GM18861 (cell line): ENCODE measurements around the gene CT47C1.
"Not testable (repeated sequence)": the region's sequence is repeated elsewhere in the genome, so short reads cannot be mapped to it uniquely, and the experiment has no call there.

ENCODE experiments used
- ATAC-seq: cut with Tn5 transposase; IDR thresholded peaks from one replicate; pipeline ENCODE4 v1.9.1; 2021; ENCODE audit not compliant: unreplicated experiment

The CT47C1 gene

DNA sequence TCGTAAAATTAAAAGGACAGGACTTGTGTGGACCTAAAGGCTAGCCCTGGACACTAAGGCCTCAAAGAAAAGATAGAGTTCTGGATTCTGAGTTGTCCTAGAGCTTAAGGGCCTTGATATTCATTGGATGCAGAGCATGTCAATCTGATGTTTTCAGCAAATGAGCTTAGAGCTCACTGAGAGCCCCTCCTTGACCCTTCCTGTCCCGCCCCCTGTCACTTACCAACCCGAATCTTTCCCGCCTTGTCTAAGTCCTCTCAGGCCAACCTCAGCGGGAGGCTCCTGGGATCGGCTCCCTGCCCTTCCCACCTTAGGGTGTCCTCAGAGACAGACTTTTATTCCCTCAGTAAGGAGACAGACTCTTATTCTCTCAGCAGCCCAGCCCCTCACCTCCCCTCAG, at the start of gene CT47C1:
Gene CT47C1 (plus strand): TSS at position 250 of the 400 bp plus-strand sequence. CDS start 233 bp downstream, outside the sequence.
- ATAC-seq: no peak

DNA sequence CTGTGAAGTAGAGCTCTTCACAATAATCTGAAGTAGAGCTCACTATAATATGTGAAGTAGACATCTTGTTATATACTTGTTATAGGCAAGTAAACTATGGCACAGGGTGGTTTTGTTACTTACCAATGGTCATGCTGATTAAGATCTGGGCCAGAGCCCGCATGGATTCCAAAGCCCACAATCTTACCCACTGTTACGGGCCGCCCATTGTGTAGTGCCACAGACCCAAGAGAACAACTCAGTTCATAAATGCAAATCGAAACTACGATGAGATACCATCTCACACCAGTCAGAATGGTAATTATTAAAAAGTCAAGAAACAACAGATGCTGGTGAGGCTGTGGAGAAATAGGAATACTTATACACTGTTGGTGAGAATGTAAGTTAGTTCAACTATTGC, 46.9 kb upstream of the CT47C1 start:
- ATAC-seq: no peak

DNA sequence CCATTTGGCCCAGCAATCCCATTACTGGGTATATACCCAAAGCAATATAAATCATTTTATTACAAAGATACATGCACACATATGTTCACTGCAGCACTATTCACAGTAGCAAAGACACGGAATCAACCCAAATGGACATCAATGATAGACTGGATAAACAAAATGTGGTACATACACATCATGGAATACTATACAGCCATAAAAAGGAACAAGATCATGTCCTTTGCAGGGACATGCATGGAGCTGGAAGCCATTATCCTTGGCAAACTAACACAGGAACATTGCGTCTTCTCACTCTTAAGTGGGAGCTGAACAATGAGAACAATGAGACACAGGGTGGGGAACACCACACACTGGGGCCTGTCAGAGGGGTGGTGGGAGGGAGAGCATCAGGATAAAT, 46.4 kb upstream of the CT47C1 start:
- ATAC-seq: not testable (repeated sequence)

DNA sequence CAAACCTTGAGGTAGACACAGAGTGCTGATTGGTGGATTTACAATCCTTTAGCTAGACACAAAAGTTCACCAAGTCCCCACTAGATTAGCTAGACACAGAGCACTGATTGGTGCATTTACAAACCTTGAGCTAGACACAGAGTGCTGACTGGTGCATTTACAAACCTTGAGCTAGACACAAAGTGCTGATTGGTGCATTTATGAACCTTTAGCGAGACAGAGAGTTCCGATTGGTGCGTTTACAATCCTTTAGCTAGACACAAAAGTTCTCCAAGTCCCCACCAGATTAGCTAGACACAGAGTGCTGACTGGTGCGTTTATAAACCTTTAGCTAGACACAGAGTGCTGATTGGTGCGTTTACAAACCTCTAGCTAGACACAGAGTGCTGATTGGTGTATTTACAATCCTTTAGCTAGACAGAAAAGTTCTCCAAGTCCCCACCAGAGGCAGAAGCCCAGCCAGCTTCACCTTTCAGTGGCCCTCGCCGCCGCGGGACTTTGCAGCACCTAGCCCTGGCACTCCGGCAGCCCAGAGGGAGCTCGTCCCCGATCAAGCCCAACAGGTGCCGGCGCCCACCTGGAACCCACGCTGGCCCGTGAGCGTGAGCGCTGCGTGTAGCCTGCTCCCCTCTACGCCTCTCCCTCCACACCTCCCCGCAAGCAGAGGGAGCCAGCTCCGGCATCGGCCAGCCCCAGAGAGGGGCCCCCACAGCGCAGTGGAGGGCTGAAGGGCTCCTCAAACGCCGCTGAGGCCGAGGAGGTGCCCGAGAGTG, 44.6 kb upstream of the CT47C1 start:
- not testable (repeated sequence) for ATAC-seq

DNA sequence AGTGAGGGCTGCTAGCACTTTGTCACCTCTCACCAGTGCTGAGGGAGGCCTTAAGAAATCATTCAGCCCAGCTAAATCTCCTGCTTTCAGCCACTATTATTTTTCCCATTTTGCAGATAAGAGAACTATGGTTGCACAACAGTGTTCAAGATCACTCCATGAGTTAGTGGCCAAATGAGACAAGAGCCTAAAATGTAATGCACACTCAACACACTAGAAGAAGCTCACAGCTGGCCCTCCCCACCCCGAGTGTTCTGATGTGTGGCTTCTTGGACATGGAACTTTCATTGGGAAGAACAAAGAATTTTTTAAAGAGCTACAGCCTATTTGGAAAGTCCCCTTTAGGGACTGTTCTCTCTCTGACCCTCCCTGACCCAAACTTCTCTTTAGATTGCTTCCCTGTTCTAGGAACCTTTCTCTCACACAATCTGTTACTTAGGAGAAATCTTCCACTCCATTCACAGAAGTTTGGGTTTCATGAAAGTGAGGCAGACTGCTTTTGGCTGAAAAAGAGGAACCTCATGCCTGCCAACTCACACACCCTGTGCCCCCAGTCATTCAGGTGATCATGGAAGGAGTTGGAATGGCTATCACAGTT, 44.0 kb upstream of the CT47C1 start:
- ATAC-seq: no peak

DNA sequence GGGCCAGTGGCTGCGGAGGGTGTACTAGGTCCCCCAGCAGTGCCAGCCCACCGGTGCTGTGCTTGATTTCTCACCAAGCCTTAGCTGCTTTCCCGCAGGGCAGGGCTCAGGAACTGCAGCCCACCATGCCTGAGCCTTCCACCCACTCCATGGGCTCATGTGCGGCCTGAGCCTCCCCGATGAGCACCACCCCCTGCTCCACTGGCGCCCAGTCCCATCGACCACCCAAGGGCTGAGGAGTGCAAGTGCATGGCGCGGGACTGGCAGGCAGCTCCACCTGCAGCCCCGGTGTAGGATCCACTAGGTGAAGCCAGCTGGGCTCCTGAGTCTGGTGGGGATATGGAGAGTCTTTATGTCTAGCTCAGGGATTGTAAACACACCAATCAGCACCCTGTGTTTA, 43.1 kb upstream of the CT47C1 start:
- ATAC-seq: not testable (repeated sequence)

DNA sequence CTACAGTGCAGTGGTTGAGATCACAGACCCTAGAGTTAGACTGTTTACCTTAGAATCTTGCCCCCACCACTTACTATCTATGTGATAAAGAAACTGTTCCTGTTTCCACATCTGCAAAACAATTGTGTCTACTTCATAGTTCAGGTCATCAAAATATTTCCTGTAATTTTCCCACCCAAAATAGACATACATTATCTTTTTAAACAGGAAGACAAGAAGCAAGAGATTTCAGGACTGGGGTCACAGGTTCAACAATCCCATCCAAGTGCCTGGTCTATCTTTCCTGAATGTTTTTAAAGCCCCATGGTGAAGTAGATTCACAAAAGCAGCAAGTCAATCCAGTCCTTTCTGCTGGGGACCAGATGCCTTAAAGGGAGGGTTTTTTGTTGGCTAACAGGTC, 41.8 kb upstream of the CT47C1 start:
- ATAC-seq: no peak

DNA sequence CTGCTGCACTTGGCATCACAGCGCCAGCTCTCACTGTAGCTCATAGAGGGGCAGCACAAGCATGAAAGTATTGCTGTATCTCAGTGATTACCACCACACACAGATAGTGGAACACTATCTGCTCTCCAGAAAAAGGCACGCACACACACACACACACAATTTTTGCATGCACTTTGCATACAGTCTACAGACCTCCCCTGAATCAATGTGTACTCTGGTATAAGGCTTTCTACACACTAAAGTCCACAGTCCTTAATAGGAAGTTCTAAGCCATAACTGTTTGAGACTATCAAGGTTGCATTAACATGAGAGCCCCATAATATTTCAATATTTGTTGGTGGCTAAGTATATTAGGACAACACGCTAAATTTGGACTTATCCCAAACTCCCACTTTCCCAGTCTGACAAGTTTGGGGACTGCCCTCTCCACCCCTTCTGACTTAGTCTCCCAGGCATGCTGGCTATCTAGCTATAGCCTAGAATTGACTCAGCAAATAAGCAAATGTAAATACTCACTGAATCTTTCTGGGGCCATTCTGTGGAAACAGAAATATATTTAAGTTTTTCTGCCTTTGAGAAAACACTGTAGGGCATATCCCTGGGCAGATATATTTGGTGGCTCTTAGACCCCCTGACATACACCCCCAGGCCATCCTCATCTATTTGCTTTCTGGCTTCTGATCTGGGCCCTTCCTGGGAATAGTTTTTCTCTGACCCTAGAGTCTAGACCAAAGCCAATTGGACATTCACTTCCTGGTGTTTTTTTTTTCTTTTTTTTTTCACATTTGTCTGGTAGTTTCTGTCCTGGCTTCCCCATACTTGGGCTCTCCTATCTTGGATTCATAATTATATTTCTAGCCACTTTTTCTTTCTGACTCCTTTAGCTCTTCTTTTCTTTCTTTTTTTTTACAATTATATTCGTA, 36.4 kb upstream of the CT47C1 start:
- ATAC-seq: no peak

DNA sequence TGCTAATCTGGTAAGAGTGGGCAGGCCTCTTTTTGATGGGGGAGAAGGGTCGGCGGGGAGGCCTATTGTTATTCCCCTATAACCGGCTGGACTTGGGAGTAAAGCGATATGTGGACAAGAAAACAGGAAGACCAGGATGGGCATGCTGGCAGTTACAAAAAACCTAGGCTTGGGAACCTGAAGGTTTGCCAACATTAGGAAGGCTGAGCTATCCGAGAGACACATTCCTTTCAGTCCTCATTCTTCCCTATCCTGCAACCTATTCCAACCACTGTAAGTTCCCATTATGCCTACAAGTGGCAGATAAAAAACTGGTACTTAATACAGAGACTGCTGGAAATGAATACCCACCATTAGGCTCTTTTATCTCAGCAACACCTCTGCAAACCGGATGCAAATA, 32.4 kb upstream of the CT47C1 start:
- ATAC-seq: no peak

DNA sequence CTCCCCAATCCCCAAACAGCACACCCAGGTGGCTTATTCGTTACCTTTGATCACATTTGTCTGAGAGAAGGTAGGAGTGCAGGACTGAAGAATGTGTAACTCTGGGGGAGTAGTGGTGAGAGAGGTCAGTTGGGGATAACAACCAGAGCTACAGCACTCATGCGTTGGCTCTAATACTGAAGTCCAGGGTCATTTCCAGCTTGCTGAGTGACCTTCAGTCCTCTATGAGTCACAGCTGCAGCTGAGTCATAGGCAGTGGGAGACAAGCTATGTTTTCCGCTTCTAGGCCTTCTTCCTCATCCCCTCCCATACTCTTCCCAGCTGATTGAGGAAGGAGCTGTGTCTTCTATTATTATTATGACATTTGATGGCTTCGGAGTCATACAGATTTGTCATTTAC, 31.6 kb upstream of the CT47C1 start:
- ATAC-seq: no peak

DNA sequence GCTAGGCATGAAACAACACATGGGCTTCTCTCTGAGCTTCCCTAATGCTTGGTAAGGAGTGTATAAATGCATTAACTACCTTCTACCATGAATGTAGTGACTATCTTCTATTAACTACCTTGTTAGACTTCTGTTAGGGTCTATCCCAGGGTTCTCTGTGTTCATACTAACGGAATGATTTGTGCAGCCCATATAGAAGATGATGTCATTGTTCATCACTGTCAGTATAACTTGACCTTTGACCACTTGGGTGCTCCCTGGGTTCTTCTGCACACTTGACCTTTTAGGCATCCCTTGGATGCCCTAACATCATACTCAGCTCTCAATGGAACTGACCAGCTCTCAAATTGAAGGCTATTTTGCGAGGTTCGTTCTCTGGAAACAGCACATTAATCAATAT, 30.8 kb upstream of the CT47C1 start:
- ATAC-seq: no peak

DNA sequence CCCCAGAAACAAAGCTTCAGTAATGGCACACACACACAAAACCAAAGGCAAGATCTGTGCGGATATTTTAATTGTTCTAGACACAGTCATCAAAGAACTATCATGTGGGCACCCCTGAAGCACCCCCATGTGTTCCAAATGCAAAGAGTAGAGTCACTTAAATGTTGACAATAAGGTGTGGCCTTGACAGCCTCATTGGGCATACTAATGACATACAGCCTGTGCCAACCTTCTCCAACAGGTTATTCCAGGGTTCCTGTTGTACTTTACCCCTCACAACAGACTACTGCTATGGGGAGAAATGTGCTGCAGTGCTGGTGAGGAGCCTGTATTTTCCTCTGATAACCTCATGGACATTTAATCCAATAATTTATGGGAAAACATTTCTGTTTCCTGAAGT, 29.8 kb upstream of the CT47C1 start:
- ATAC-seq: no peak

DNA sequence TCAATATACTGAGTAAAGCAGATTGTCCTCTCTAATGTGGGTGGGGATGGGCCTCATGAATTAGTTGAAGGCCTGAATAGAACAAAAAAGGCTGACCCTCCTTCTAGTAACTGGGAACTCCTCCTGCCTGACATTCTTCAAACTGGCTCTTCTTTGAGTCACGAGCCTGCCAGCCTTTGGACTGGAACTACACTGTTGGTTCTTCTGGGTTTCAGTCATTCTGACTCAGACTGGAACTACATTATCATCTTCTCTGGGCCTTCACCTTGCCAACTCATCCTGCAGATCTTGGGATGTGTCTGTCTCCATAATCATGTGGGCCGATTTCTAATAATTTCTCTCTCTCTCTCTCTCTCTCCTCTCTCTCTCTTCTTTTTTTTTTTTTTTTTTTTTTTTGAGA, 26.9 kb upstream of the CT47C1 start:
- ATAC-seq: no peak

DNA sequence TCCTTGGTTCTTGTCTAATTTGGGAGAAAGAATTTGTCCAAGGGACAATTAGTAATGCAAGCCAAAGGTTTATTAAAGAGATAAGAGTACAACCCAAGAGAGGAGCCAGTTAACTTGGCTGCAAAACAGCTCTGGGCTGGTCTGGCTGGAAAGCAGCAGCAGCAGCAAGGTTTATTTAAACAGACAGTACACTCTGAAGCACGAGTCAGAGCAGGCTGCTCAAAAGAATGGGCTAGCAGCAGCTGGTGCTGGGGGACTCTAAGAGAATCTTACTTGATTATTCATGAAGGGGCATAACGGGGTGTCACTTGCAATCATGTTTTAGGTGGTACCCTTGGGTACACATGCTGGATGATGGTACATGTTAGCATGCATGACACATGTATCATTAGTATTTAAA, 17.1 kb upstream of the CT47C1 start:
- no peak for ATAC-seq

DNA sequence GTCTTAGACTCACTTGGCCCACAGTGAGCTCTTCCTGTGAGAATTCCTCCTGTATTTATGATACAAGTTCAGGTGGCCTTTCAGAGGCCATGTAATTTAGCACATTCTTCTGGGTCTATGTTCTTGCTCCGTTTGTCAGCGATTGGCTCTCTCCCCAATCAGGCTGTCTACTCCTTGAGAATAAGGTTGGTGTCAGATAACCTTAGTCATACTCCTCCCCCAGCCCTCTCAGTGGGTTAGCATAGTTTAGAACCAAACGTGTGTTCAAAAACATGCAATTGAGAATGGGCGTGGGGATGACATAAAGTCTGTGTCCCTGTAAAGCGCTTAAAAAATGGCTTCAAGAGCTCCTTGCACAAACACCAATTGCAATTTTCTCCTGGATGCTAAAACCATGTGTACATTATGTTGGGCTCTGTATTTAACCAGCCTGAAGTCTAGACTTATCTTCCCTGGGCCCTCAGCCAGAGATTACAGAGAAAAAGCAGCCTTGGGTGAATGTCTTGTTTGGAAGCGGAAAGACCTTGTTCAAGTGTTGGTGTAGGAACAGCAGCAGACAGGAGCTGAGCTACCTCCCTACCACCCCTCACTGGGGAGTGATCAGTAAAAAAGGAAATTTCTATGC, 9.9 kb upstream of the CT47C1 start:
- ATAC-seq: no peak

DNA sequence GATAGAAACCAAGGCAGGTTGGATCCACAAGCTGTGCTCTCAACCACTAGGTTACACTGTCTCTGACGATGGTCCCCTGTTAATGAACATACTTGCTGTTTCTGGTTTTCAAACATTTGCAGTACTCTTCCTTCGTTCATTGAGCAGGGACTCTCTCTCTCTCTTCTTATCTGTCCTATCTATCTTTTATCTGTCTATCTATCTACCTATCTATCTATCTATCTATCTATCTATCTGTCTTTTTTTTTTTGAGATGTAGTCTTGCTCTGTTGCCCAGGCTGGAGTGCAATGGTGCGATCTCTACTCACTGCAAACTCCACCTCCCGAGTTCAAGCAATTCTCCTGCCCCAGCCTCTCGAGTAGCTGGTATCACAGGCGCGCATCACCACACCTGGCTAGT, 9.4 kb upstream of the CT47C1 start:
- ATAC-seq: no peak

DNA sequence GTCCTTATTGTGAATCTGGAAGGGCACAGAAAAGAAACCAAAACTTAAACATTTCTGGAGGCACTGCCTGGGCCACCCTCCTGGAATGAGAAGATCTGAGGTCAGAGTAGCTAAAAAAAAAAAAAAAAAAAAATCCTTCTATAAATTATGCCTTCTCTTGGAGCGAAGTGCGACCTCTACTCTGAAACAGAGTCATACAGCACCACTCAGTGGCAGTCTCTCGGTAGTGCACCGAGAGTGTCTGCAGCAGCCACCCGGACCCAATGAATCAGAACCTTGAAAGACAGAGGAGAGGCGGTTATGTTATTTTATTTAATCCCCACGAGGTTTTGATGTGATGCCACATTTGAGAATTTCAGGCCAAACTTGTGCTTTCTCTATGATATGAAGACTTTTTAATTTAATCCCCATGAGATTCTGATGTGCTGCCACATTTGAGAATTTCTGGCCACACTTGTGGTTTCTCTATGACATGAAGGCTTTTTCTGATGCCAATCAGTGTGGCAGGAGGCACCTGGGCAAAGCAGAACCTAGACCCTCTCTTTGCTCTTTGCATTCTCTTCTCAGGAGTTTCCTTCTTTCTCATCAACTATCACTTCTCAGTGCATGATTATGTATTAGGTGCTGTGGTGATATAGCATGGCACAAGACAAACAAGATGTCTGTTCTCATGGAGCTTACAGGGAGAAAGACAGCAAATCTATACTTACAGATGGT, 5.6 kb upstream of the CT47C1 start:
- no peak for ATAC-seq

DNA sequence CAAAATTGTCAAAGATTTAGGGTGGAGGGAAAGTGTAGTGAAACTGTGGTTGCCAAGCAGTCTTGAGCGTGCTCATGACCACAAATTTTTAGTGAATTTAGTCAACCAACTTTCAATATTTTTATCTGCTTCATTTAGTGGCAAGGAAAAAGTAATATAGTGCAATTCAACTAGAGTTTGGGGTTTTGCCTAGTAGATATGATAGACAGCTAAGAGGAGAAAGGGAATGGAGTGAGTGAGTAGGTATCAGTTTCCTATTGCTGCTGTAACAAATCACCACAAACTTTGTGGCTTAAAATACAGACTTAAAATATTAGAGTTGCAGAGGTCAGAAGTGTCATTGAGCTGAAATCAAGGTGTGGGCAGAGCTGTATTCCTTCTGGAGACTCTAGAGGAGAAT, 3.7 kb upstream of the CT47C1 start:
- ATAC-seq: no peak

DNA sequence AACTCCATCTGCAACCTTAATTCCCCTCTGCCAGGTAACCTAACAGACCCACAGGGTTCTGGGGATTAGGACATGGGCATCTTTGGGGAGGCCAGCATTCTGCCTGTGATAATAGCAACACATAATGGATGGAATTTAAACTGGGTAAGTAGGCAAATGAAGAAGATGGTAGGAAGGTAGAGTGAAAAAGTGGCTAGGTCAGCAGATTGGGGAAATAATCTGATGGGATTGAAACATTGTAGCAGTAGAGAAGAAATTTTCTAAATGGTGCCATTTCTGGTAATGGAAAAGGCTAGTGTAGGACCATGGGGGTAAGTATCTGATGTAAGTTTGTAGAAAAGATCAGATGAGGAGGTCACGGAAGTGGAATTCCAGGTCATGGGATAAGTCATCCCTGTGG, 3.0 kb upstream of the CT47C1 start:
- no peak for ATAC-seq

DNA sequence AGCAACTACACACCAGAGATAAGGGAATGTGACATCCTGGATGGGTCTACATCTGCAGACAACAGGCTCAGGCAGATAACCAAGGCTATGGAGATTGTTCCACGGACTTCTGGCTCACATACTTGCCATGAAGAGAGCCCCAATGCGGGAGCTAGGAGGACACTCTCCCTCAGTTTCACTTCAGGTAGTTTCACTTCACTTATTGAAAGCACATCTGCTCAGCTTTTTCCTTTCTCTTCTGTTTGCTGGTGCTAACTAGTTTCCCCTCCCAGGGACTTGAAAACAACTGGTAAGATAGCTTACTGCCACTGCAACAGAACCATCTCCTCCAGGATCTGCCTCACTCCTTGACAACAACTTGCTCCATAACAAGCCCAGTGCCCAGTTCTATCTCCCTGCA, 1.4 kb upstream of the CT47C1 start:
- ATAC-seq: peak; percentile 56
